ENCODE measurements around the gene NKX2-2. TPM values are rescaled to one million over a fixed set of nuclear protein-coding genes. Genes with fewer than 3 reads are reported as not detected.

Gene NKX2-2
- total and polyA plus RNA-seq, 2 of the 4 experiments (the other 2 are of a cell fraction), result not detected

DNA sequence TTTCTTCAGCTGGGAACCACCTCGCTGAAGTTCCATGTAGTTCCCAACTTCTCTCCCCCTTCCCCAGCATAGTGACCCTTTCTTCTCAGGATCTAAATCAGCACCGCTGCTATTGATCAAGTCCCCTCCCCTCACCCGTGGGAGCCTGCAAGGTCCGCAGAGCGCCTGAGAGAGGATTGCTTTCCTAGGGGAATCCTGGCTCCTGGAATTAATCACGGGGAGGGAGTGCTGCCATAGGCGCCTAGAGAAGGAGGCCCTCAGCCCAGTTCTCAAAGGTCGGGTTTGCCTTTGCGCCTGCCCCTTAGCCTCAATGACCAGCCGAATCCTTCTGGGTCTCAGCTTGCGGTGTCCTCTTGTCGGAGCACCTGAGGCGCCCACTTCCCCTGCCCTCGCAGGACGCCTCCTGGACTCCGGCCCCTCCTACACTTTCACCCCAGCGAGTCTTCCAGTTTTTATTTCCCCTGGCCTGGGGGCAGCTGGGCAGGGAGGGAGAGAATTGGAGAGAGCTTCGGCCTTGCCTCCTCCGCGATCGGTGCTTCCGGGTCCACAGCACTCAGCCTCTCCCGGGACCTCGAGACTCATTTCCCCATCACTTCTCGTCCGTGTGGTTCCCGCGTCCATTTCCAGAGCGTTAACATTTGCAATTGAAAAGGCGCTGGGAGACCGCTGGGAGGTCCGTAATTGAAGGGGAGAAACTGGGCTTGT lies 3.1 kb upstream of the NKX2-2 start:
- ChIA-PET CTCF (interaction anchor here (0.6 to 0.7 kb wide), 2 partner anchors 17 to 377 kb away, joined by 3 to 6 read pairs; no protein-coding TSS in a partner anchor), POLR2A (ENCODE audit: unreplicated experiment) (no interaction called here)
- Histone ChIP-seq H3K4me2 (ENCODE audit: low read depth, low read length) (no peak overlapping the region), H3K27ac (ENCODE audit: insufficient read depth, low read length) (no peak overlapping the region), H2AFZ (replicated peaks; ENCODE audit: low read length, poor library complexity) (no peak overlapping the region), H2AK5ac (ENCODE audit: low read depth, low read length) (no peak overlapping the region), H3K27me3 (ENCODE audit: control insufficient read depth, insufficient read depth, low read length) (peaks cover 94% of the 10 kb centered on the region), H3K23ac (ENCODE audit: low read depth, low read length) (no peak overlapping the region), H3K9ac (ENCODE audit: low read depth, low read length) (no peak overlapping the region), H4K5ac (ENCODE audit: low read depth, low read length) (no peak overlapping the region), H3K9me1 (ENCODE audit: insufficient read depth, low read length) (no peaks in the 10 kb centered on the region), H2AK9ac (replicated peaks; ENCODE audit: low read depth, low read length, poor library complexity) (no peak overlapping the region), H2BK15ac (ENCODE audit: low read depth, low read length) (no peak overlapping the region), H4K91ac (ENCODE audit: insufficient read depth, low read depth, low read length) (no peak overlapping the region), H3K79me1 (ENCODE audit: low read depth in 1 of 2, low read length in 2 of 2) (no peaks in the 10 kb centered on the region), H2BK120ac (ENCODE audit: low read depth, low read length) (no peak overlapping the region), H3K4me3 (ENCODE audit: insufficient read depth, low read depth, low read length) (no peak overlapping the region), H3K14ac (replicated peaks; ENCODE audit: low read depth, low read length) (no peak overlapping the region), H3K9me3 (ENCODE audit: control insufficient read depth, insufficient read depth, low read length) (0 out of 2 replicates have a peak, but pooled peaks cover 2% of the 10 kb centered on the region), H3K36me3 (ENCODE audit: control insufficient read depth, insufficient read depth, low read length) (no peaks in the 10 kb centered on the region), H2BK20ac (ENCODE audit: low read depth, low read length) (no peak overlapping the region), H3K4me1 (ENCODE audit: control insufficient read depth, insufficient read depth, low read length) (peaks cover 3% of the 10 kb centered on the region; the same call in 1 of the 2 replicates), H4K20me1 (ENCODE audit: insufficient read depth, low read length) (no peaks in the 10 kb centered on the region), H3K56ac (ENCODE audit: extremely low read depth, insufficient read depth, low read length) (no peak overlapping the region), H4K8ac (ENCODE audit: low read depth in 2 of 2, low read length in 2 of 2) (no peak overlapping the region), H3K4ac (ENCODE audit: low read depth, low read length) (no peak overlapping the region), H3K18ac (ENCODE audit: low read depth, low read length) (no peak overlapping the region), H2BK5ac (ENCODE audit: low read depth, low read length, poor library complexity, severe bottlenecking) (no peak overlapping the region)
- 0% methylated on average over 5 of the region's 32 CpGs; no CpG with 5 or more reads in 1 of the 2 experiments for WGBS, 2 experiments (ENCODE audit: extremely low coverage in 2 of 2, insufficient read length in 1 of 2)
- no TSS peak for BruUV-seq (replicated peaks)
- dilution Hi-C loops (cut with HindIII; ENCODE audit: low sequenced_read_pairs, unreplicated experiment) (no loop called here), in situ Hi-C loops (cut with MboI; ENCODE audit: low sequenced_read_pairs) (no loop called here), intact Hi-C loops (cut with micrococcal nuclease) (no loop called here)
- DNase-seq (no peak), ATAC-seq (ENCODE audit: low read depth) (no peak)
- TF ChIP-seq SMC3 (IDR thresholded peaks at IDR 0.05; ENCODE audit: low read depth, low read length), result no peak
- TF ChIP-seq CHD1 (IDR thresholded peaks at IDR 0.05; ENCODE audit: low read depth, low read length), result no peak
- TF ChIP-seq, protein P1, sequence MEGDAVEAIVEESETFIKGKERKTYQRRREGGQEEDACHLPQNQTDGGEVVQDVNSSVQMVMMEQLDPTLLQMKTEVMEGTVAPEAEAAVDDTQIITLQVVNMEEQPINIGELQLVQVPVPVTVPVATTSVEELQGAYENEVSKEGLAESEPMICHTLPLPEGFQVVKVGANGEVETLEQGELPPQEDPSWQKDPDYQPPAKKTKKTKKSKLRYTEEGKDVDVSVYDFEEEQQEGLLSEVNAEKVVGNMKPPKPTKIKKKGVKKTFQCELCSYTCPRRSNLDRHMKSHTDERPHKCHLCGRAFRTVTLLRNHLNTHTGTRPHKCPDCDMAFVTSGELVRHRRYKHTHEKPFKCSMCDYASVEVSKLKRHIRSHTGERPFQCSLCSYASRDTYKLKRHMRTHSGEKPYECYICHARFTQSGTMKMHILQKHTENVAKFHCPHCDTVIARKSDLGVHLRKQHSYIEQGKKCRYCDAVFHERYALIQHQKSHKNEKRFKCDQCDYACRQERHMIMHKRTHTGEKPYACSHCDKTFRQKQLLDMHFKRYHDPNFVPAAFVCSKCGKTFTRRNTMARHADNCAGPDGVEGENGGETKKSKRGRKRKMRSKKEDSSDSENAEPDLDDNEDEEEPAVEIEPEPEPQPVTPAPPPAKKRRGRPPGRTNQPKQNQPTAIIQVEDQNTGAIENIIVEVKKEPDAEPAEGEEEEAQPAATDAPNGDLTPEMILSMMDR (conservative IDR thresholded peaks at IDR 0.05; ENCODE audit: low read depth, low read length), result no peak
- TF ChIP-seq MAZ (IDR thresholded peaks at IDR 0.05; ENCODE audit: borderline replicate concordance, low read depth, low read length), result no peak
- no peak for TF ChIP-seq BHLHE40 (IDR thresholded peaks at IDR 0.05; ENCODE audit: low read depth, low read length)
- TF ChIP-seq, protein P2, sequence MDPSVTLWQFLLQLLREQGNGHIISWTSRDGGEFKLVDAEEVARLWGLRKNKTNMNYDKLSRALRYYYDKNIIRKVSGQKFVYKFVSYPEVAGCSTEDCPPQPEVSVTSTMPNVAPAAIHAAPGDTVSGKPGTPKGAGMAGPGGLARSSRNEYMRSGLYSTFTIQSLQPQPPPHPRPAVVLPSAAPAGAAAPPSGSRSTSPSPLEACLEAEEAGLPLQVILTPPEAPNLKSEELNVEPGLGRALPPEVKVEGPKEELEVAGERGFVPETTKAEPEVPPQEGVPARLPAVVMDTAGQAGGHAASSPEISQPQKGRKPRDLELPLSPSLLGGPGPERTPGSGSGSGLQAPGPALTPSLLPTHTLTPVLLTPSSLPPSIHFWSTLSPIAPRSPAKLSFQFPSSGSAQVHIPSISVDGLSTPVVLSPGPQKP (IDR thresholded peaks at IDR 0.05; ENCODE audit: borderline replicate concordance, low read depth, low read length), result no peak
- TF ChIP-seq CEBPB (IDR thresholded peaks at IDR 0.05; ENCODE audit: low read depth, low read length), result no peak
- TF ChIP-seq NFE2L2 (IDR thresholded peaks at IDR 0.05; ENCODE audit: low read depth, low read length), result no peak
- TF ChIP-seq RAD21 (IDR thresholded peaks at IDR 0.05; ENCODE audit: low read length), result no peak
- no peak for TF ChIP-seq MXI1 (IDR thresholded peaks at IDR 0.05; ENCODE audit: borderline replicate concordance, low read depth, low read length)
- TF ChIP-seq, protein P3, sequence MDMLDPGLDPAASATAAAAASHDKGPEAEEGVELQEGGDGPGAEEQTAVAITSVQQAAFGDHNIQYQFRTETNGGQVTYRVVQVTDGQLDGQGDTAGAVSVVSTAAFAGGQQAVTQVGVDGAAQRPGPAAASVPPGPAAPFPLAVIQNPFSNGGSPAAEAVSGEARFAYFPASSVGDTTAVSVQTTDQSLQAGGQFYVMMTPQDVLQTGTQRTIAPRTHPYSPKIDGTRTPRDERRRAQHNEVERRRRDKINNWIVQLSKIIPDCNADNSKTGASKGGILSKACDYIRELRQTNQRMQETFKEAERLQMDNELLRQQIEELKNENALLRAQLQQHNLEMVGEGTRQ (IDR thresholded peaks at IDR 0.05; ENCODE audit: low read depth, low read length), result no peak
- TF ChIP-seq RCOR1 (IDR thresholded peaks at IDR 0.05; ENCODE audit: insufficient replicate concordance, low read length), result no peak
- no peak for TF ChIP-seq MAFK (IDR thresholded peaks at IDR 0.05; ENCODE audit: low read depth, low read length)
- TF ChIP-seq FOS (IDR thresholded peaks at IDR 0.05; ENCODE audit: low read depth, low read length), result no peak
- no peak for TF ChIP-seq POLR2A (IDR thresholded peaks at IDR 0.05; ENCODE audit: low read depth, low read length)
- no peak for TF ChIP-seq RFX5 (IDR thresholded peaks at IDR 0.05; ENCODE audit: low read depth, low read length)
